ENCODE measurements around the gene PTPRG.

GRCh38 chr3:61865466-61866152 lies 304.2 kb downstream of the PTPRG start:
- TF ChIP-seq, protein P1, sequence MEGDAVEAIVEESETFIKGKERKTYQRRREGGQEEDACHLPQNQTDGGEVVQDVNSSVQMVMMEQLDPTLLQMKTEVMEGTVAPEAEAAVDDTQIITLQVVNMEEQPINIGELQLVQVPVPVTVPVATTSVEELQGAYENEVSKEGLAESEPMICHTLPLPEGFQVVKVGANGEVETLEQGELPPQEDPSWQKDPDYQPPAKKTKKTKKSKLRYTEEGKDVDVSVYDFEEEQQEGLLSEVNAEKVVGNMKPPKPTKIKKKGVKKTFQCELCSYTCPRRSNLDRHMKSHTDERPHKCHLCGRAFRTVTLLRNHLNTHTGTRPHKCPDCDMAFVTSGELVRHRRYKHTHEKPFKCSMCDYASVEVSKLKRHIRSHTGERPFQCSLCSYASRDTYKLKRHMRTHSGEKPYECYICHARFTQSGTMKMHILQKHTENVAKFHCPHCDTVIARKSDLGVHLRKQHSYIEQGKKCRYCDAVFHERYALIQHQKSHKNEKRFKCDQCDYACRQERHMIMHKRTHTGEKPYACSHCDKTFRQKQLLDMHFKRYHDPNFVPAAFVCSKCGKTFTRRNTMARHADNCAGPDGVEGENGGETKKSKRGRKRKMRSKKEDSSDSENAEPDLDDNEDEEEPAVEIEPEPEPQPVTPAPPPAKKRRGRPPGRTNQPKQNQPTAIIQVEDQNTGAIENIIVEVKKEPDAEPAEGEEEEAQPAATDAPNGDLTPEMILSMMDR (IDR thresholded peaks at IDR 0.05), result no peak
- no peak for TF ChIP-seq POLR2A (IDR thresholded peaks at IDR 0.05)
